HepG2 (cell line): Measurements from ENCODE around the gene CD40. TPM values are rescaled to one million over a fixed set of nuclear protein-coding genes. Genes with fewer than 3 reads are reported as not detected.
A peak's percentile ranks its signal among the peaks of the same experiment; 100 is the strongest.

Source experiments
- ADNP ChIP-seq: sonication (generic); formaldehyde crosslinking; IDR thresholded peaks from 2 replicates; pipeline ENCODE4 v1.4.0; 2020; ENCODE audit warnings: missing genetic modification reagents
- ATF4 ChIP-seq, 2 experiments: fragments of 450-650 bp in 1 of 2; sonication (generic) in 1 of 2; formaldehyde crosslinking; IDR thresholded peaks; 2 replicates each; pipeline versions ENCODE4 v1.5.0 to v1.8.0; 2020 to 2022; ENCODE audit warnings: mild to moderate bottlenecking in 1 of 2, missing genetic modification reagents in 1 of 2
- CHCHD3 ChIP-seq: sonication (generic); formaldehyde crosslinking; IDR thresholded peaks from 2 replicates; pipeline ENCODE4 v1.8.0; 2022; ENCODE audit warnings: mild to moderate bottlenecking, missing genetic modification reagents, moderate library complexity
- CHD2 ChIP-seq: IDR thresholded peaks from 2 replicates; pipeline ENCODE4 v1.6.1; 2011; ENCODE audit warnings: low read depth, low read length, improper control_type of control experiment
- DMTF1 ChIP-seq: sonication (generic); formaldehyde crosslinking; IDR thresholded peaks from 2 replicates; pipeline ENCODE4 v1.4.0; 2020; ENCODE audit warnings: mild to moderate bottlenecking, missing genetic modification reagents
- FOXK1 ChIP-seq: sonication (generic); formaldehyde crosslinking; IDR thresholded peaks from 2 replicates; pipeline ENCODE4 v1.4.0; 2020; ENCODE audit warnings: low read depth, missing genetic modification reagents, borderline replicate concordance
- GPBP1L1 ChIP-seq: sonication (generic); formaldehyde crosslinking; IDR thresholded peaks from 2 replicates; pipeline ENCODE4 v1.5.0; 2020; ENCODE audit warnings: mild to moderate bottlenecking, missing genetic modification reagents
- HOXA7 ChIP-seq: sonication (generic); formaldehyde crosslinking; IDR thresholded peaks from 2 replicates; pipeline ENCODE4 v1.8.1; 2022; ENCODE audit warnings: mild to moderate bottlenecking, missing genetic modification reagents, moderate library complexity
- IRF9 ChIP-seq: sonication (generic); formaldehyde crosslinking; IDR thresholded peaks from 2 replicates; pipeline ENCODE4 v1.8.0; 2022; ENCODE audit warnings: missing genetic modification reagents, mild to moderate bottlenecking, borderline replicate concordance
- POLR2AphosphoS2 ChIP-seq: IDR thresholded peaks from 2 replicates; pipeline ENCODE4 v1.6.1; 2011; ENCODE audit warnings: low read depth, low read length, improper control_type of control experiment
- SMAD1 ChIP-seq: sonication (generic); formaldehyde crosslinking; IDR thresholded peaks from 2 replicates; pipeline ENCODE4 v1.4.0; 2020; ENCODE audit warnings: missing genetic modification reagents, low read depth, mild to moderate bottlenecking, borderline replicate concordance
- STAT6 ChIP-seq: sonication (generic); formaldehyde crosslinking; IDR thresholded peaks from 2 replicates; pipeline ENCODE4 v1.4.0; 2020; ENCODE audit warnings: missing genetic modification reagents, mild to moderate bottlenecking, borderline replicate concordance
- TBP ChIP-seq: sonication (generic); formaldehyde crosslinking; IDR thresholded peaks from 2 replicates; pipeline ENCODE4 v1.5.0; 2020; ENCODE audit warnings: missing genetic modification reagents
- THYN1 ChIP-seq: sonication (generic); formaldehyde crosslinking; IDR thresholded peaks from 2 replicates; pipeline ENCODE4 v1.8.1; 2023; ENCODE audit warnings: low read depth, mild to moderate bottlenecking, moderate library complexity, missing genetic modification reagents, borderline replicate concordance
- TP53 ChIP-seq: sonication (generic); formaldehyde crosslinking; conservative IDR thresholded peaks from 2 replicates; pipeline ENCODE4 v1.4.0; 2020; ENCODE audit warnings: missing genetic modification reagents
- XBP1 ChIP-seq: sonication (generic); formaldehyde crosslinking; IDR thresholded peaks from 2 replicates; pipeline ENCODE4 v1.5.0; 2020; ENCODE audit warnings: missing genetic modification reagents
- ZEB1 ChIP-seq: IDR thresholded peaks from 2 replicates; pipeline ENCODE4 v1.6.1; 2012; ENCODE audit warnings: mild to moderate bottlenecking, low read depth, inconsistent platforms; ENCODE audit not compliant: insufficient replicate concordance
- ZNF224 ChIP-seq: sonication (generic); formaldehyde crosslinking; IDR thresholded peaks from 2 replicates; pipeline ENCODE4 v1.5.0; 2020; ENCODE audit warnings: mild to moderate bottlenecking, missing genetic modification reagents
- ZNF264 ChIP-seq: sonication (generic); formaldehyde crosslinking; IDR thresholded peaks from 2 replicates; pipeline ENCODE4 v1.4.0; 2020; ENCODE audit warnings: missing genetic modification reagents
- ZNF292 ChIP-seq: sonication (generic); formaldehyde crosslinking; IDR thresholded peaks from 2 replicates; pipeline ENCODE4 v1.8.1; 2022; ENCODE audit warnings: mild to moderate bottlenecking, low read depth, missing genetic modification reagents, borderline replicate concordance
- ZNF430 ChIP-seq: sonication (generic); formaldehyde crosslinking; IDR thresholded peaks from 2 replicates; pipeline ENCODE4 v1.9.0; 2021; ENCODE audit warnings: mild to moderate bottlenecking, missing genetic modification reagents
- polyA plus RNA-seq, 8 experiments: library from polyadenylated mRNA; depleted of rRNA in 3 of 8; stranded (reverse) in 7 of 8; unstranded in 1 of 8; fragments of >200 nt; fragmentation: Illumina TruSeq in 4 of 8; extraction: Trizol in 4 of 8; gene quantifications; 2 replicates each; pipeline versions ENCODE4 v1.2.1 to v1.2.3, GENCODE V29; 2011 to 2016; ENCODE audit warnings: low read depth in 4 of 8, missing spikeins in 1 of 8, mixed read lengths in 1 of 8; ENCODE audit not compliant: insufficient read depth in 1 of 8
- total RNA-seq, 5 experiments: library from RNA; depleted of rRNA; stranded (reverse); fragments of >200 nt; fragmentation: Illumina TruSeq; extraction: Trizol; gene quantifications; 2 replicates each; pipeline ENCODE4 v1.2.3, GENCODE V29; 2016; ENCODE audit warnings: low read depth in 1 of 5

Gene CD40
- total and polyA plus RNA-seq, 2 of the 13 experiments (the other 11 are each of a cell fraction or from before 2014, with no cell fraction given) = 4.6 to 13.4 TPM

- TF ChIP-seq ATF4 (CRISPR knock-in tag; IDR thresholded peaks at IDR 0.05) (no peak), DMTF1 (CRISPR knock-in tag) (no peak), ZNF430 (CRISPR knock-in tag) (no peak), HOXA7 (CRISPR knock-in tag) (0 out of 2 replicates have a peak, but pooled peaks have one; percentile 57), CHD2 (no peak), THYN1 (CRISPR knock-in tag) (0 out of 2 replicates have a peak, but pooled peaks have one; percentile 17), IRF9 (CRISPR knock-in tag) (no peak), TP53 (CRISPR knock-in tag) (no peak), ZNF224 (no peak), SMAD1 (CRISPR knock-in tag) (no peak), ZNF264 (no peak), ZEB1 (no peak), CHCHD3 (CRISPR knock-in tag) (no peak), GPBP1L1 (no peak), ADNP (CRISPR knock-in tag) (no peak), TBP (no peak), FOXK1 (no peak), ZNF292 (CRISPR knock-in tag) (no peak), POLR2AphosphoS2 (no peak), STAT6 (CRISPR knock-in tag) (no peak), XBP1 (CRISPR knock-in tag) (no peak)
These were observed at the start of gene CD40 (continued) for GRCh38 chr20:46117704-46118467.
